ENCODE results near the gene B4GALT5. TPM values are rescaled to one million over a fixed set of nuclear protein-coding genes. Genes with fewer than 3 reads are reported as not detected.

The B4GALT5 gene
- total RNA-seq, 1 experiment from 2014 or later: 63.1 TPM

DNA sequence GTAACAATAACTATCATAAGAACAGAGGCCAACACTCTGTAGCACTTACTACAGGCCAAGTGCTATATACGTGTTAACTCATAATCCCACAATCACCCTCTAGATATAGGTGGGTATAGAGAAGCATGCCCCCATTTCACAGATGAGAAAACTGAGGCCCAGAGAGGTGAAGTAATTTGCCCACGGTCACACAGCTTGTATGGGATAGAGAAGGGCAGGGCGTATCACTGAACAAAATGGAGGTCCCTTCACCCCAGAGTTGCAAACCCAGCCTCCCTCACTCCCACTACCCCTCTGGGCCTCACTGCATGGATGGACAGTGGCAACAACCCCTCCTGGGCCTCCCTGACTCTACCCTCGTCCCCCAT, 113.9 kb downstream of the B4GALT5 start:
- no TSS peak for BruUV-seq (replicated peaks)
- no peaks in the 10 kb centered on the region for H3K36me3 ChIP-seq (ENCODE audit: low read depth)
- H3K79me2 ChIP-seq (ENCODE audit: low read depth): peaks cover 5% of the 10 kb centered on the region; the same call in 1 of the 2 replicates
- H3F3A ChIP-seq (ENCODE audit: insufficient read depth, low read depth): peaks cover 52% of the 10 kb centered on the region
- no peak for DNase-seq
- no peak overlapping the region for H2AFZ ChIP-seq
- H3K9me2 ChIP-seq (ENCODE audit: insufficient read depth): no peaks in the 10 kb centered on the region
- intact Hi-C loops (cut with micrococcal nuclease; ENCODE audit: unreplicated experiment): no loop called here
- CTCF ChIA-PET: interaction anchor here (0.7 kb wide), 1 partner anchor 9 kb away, joined by 4 read pairs; no protein-coding TSS in a partner anchor
- no peaks in the 10 kb centered on the region for H4K20me1 ChIP-seq (ENCODE audit: insufficient read depth)
- no peak for TF ChIP-seq CTCF (conservative IDR thresholded peaks at IDR 0.05)
- no peak for TF ChIP-seq EZH2 (IDR thresholded peaks at IDR 0.05; ENCODE audit: low read depth)
- no peak overlapping the region for H3K27ac ChIP-seq
- H3K27me3 ChIP-seq (ENCODE audit: insufficient read depth, low read depth): no peaks in the 10 kb centered on the region
- H3K9me3 ChIP-seq (ENCODE audit: insufficient read depth, low read depth): no peaks in the 10 kb centered on the region
- H3K4me2 ChIP-seq: no peak overlapping the region
- POLR2A ChIA-PET (ENCODE audit: unreplicated experiment): no interaction called here
- no peak overlapping the region for H3K4me3 ChIP-seq
- H3K4me1 ChIP-seq (replicated peaks; ENCODE audit: insufficient read depth): peaks cover 56% of the 10 kb centered on the region

GRCh38 chr20:49597825-49598395, 115.8 kb downstream of the B4GALT5 start:
- Histone ChIP-seq H4K20me1 (ENCODE audit: insufficient read depth) (no peaks in the 10 kb centered on the region), H3K9me2 (ENCODE audit: insufficient read depth) (no peaks in the 10 kb centered on the region), H3K27me3 (ENCODE audit: insufficient read depth, low read depth) (no peaks in the 10 kb centered on the region), H3K4me2 (no peak overlapping the region), H3K36me3 (ENCODE audit: low read depth) (no peaks in the 10 kb centered on the region), H3K4me3 (no peak overlapping the region), H2AFZ (no peak overlapping the region), H3F3A (ENCODE audit: insufficient read depth, low read depth) (peaks cover 61% of the 10 kb centered on the region), H3K27ac (0 out of 2 replicates have a peak overlapping the region, but pooled peaks have one; percentile 98), H3K9me3 (ENCODE audit: insufficient read depth, low read depth) (no peaks in the 10 kb centered on the region), H3K79me2 (ENCODE audit: low read depth) (peaks cover 5% of the 10 kb centered on the region; the same call in 1 of the 2 replicates), H3K4me1 (replicated peaks; ENCODE audit: insufficient read depth) (peaks cover 55% of the 10 kb centered on the region)
- ChIA-PET CTCF (no interaction called here), POLR2A (ENCODE audit: unreplicated experiment) (interaction anchor here (0.6 kb wide), 1 partner anchor 40 kb away, joined by 4 read pairs; no protein-coding TSS in a partner anchor)
- TF ChIP-seq EZH2 (IDR thresholded peaks at IDR 0.05; ENCODE audit: low read depth) (no peak), CTCF (conservative IDR thresholded peaks at IDR 0.05) (no peak)
- DNase-seq: no peak
- intact Hi-C loops (cut with micrococcal nuclease; ENCODE audit: unreplicated experiment): no loop called here
- BruUV-seq (replicated peaks): no TSS peak

DNA sequence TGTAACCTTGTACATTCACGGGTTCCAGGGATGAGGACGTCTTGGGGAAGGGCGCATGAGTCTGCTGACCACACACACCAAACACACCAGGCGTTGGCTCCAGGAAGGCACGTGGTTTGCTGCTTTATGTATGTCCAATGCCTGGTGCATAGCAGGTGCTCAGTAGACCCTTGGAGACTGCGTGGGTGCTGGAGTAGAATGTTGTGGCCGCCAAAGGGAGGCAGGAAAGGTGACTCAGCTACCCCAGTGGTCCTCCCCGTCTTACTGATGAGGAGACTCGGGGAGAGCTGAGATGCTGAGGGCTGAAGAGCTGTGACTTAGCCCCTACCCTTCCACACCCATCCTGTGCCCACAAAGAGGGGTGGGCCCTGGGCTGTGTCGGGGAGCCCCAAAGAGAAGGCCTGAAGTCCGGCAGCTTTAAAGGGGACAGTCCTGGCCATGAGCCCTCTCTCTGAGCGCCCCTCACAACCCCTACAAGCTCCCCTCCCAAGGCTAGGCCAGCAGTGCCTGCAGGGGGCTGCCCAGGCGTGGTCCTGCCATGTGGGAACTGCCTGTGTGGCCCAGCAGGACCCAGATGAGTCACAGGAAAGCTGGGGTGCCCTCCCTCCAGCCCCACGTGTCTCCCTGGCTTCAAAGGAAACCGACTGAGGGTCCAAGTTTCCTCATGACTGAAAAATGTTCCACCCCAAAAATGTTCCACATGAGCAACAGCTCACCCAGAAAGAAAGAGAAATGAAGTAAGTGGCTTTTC, 117.7 kb downstream of the B4GALT5 start:
- no peaks in the 10 kb centered on the region for H3K9me2 ChIP-seq (ENCODE audit: insufficient read depth)
- ChIA-PET POLR2A (ENCODE audit: unreplicated experiment) (interaction anchor here (0.6 kb wide), 2 partner anchors 15 to 1028 kb away, joined by 3 to 5 read pairs; no protein-coding TSS in a partner anchor), CTCF (interaction anchor here (0.6 to 1.2 kb wide), 4 partner anchors 18 to 481 kb away, joined by 3 to 7 read pairs (median 5); no protein-coding TSS in a partner anchor)
- H3K27me3 ChIP-seq (ENCODE audit: insufficient read depth, low read depth): no peaks in the 10 kb centered on the region
- intact Hi-C loops (cut with micrococcal nuclease; ENCODE audit: unreplicated experiment): no loop called here
- no peaks in the 10 kb centered on the region for H3K36me3 ChIP-seq (ENCODE audit: low read depth)
- DNase-seq: peak; percentile 44 to 67
- H3K79me2 ChIP-seq (ENCODE audit: low read depth): peaks cover 15% of the 10 kb centered on the region; the same call in 1 of the 2 replicates
- no peak for TF ChIP-seq CTCF (conservative IDR thresholded peaks at IDR 0.05)
- no peak for TF ChIP-seq EZH2 (IDR thresholded peaks at IDR 0.05; ENCODE audit: low read depth)
- H2AFZ ChIP-seq: peak overlapping the region; percentile 66
- no peaks in the 10 kb centered on the region for H3K9me3 ChIP-seq (ENCODE audit: insufficient read depth, low read depth)
- peaks cover 69% of the 10 kb centered on the region for H3K4me1 ChIP-seq (replicated peaks; ENCODE audit: insufficient read depth)
- BruUV-seq (replicated peaks): no TSS peak
- H3K4me3 ChIP-seq: no peak overlapping the region; the same call in 1 of the 2 replicates
- H3K4me2 ChIP-seq: peak overlapping the region; percentile 81
- peak overlapping the region; percentile 98 for H3K27ac ChIP-seq
- H3F3A ChIP-seq (ENCODE audit: insufficient read depth, low read depth): peaks cover 72% of the 10 kb centered on the region
- no peaks in the 10 kb centered on the region for H4K20me1 ChIP-seq (ENCODE audit: insufficient read depth)

Measured in PC-9 (cell line).